CD14-positive monocyte (primary cell): Measurements from ENCODE around the gene CCDC112. TPM values are rescaled to one million over a fixed set of nuclear protein-coding genes. Genes with fewer than 3 reads are reported as not detected.
"Not testable (repeated sequence)": the region's sequence is repeated elsewhere in the genome, so short reads cannot be mapped to it uniquely, and the experiment has no call there.

Experiments
- DNase-seq, 3 donors: peaks; one replicate each; pipeline ENCODE4 v3.0.0-alpha.2; 2011 to 2022
- H2AFZ ChIP-seq: 2 replicates; pipeline ENCODE4 v1.6.0; 2012; ENCODE audit warnings: mild to moderate bottlenecking, low read depth, low read length, inconsistent platforms; ENCODE audit not compliant: insufficient read depth, poor library complexity, severe bottlenecking
- H3K27ac ChIP-seq, 2 donors: 1 replicate in 1 of 2; 2 replicates in 1 of 2; pipeline ENCODE4 v1.5.1; 2012 to 2013; ENCODE audit warnings: low read length in 2 of 2, control low read depth in 1 of 2, inconsistent platforms in 1 of 2, low read depth in 1 of 2, mild to moderate bottlenecking in 1 of 2
- H3K27me3 ChIP-seq, 2 donors: one replicate each; pipeline versions ENCODE4 v1.6.0 to v1.6.1; 2011 to 2013; ENCODE audit warnings: low read length in 2 of 2; ENCODE audit not compliant: control insufficient read depth in 2 of 2, insufficient read depth in 2 of 2
- H3K36me3 ChIP-seq, 2 donors: replicated peaks in 1 of 2; 1 replicate in 1 of 2; 2 replicates in 1 of 2; pipeline versions ENCODE4 v1.5.1 to v1.6.1; 2012 to 2013; ENCODE audit warnings: low read length in 2 of 2, control low read depth in 1 of 2, inconsistent platforms in 1 of 2, mild to moderate bottlenecking in 1 of 2; ENCODE audit not compliant: insufficient read depth in 2 of 2, control insufficient read depth in 1 of 2
- H3K4me1 ChIP-seq, 2 donors: 1 replicate in 1 of 2; 2 replicates in 1 of 2; pipeline versions ENCODE4 v1.5.1 to v1.6.1; 2012 to 2013; ENCODE audit warnings: low read length in 2 of 2, control low read depth in 1 of 2, inconsistent platforms in 1 of 2, mild to moderate bottlenecking in 1 of 2, moderate library complexity in 1 of 2; ENCODE audit not compliant: insufficient read depth in 2 of 2, control insufficient read depth in 1 of 2
- H3K4me2 ChIP-seq: replicated peaks from 2 replicates; pipeline ENCODE3; 2012; ENCODE audit warnings: low read length, moderate library complexity, mild to moderate bottlenecking; ENCODE audit not compliant: poor library complexity, severe bottlenecking; ENCODE audit errors: extremely low read depth
- H3K4me3 ChIP-seq, 3 experiments: fragments of 200-600 bp in 1 of 3; sonication (generic) in 1 of 3; replicated peaks in 1 of 3; 1 replicate in 2 of 3; 2 replicates in 1 of 3; pipeline ENCODE4 v1.5.1; 2011 to 2013; ENCODE audit warnings: low read length in 3 of 3, mild to moderate bottlenecking in 3 of 3, control low read depth in 2 of 3, low read depth in 2 of 3, inconsistent platforms in 1 of 3, moderate library complexity in 1 of 3
- H3K79me2 ChIP-seq: 2 replicates; pipeline ENCODE4 v1.6.0; 2012; ENCODE audit warnings: mild to moderate bottlenecking, control low read depth, inconsistent platforms, low read length, moderate library complexity; ENCODE audit not compliant: insufficient read depth
- H3K9ac ChIP-seq: 2 replicates; pipeline ENCODE4 v1.6.0; 2017; ENCODE audit warnings: low read length, mild to moderate bottlenecking; ENCODE audit not compliant: insufficient read depth, poor library complexity, severe bottlenecking
- H3K9me3 ChIP-seq, 2 donors: replicated peaks in 1 of 2; 1 replicate in 1 of 2; 2 replicates in 1 of 2; pipeline versions ENCODE4 v1.5.1 to v1.6.1; 2012 to 2013; ENCODE audit warnings: low read length in 2 of 2, control low read depth in 1 of 2; ENCODE audit not compliant: control insufficient read depth in 1 of 2, insufficient read depth in 1 of 2
- H4K20me1 ChIP-seq: 2 replicates; pipeline ENCODE4 v1.6.0; 2012; ENCODE audit warnings: mild to moderate bottlenecking, low read length, control low read depth, moderate library complexity; ENCODE audit not compliant: insufficient read depth
- H3K27ac Mint-ChIP-seq, 7 donors: one replicate each; pipeline ENCODE4 v1.8.0; 2020; ENCODE audit warnings: mild to moderate bottlenecking in 7 of 7, mixed read lengths in 7 of 7, moderate library complexity in 6 of 7, inconsistent platforms in 2 of 7
- H3K27me3 Mint-ChIP-seq, 3 donors: one replicate each; pipeline ENCODE4 v1.8.0; 2021 to 2022; ENCODE audit warnings: low read depth in 3 of 3, mild to moderate bottlenecking in 3 of 3, mixed read lengths in 3 of 3, moderate library complexity in 3 of 3, inconsistent platforms in 1 of 3
- H3K36me3 Mint-ChIP-seq, 2 donors: one replicate each; pipeline ENCODE4 v1.8.0; 2020; ENCODE audit warnings: mixed read lengths in 2 of 2, inconsistent platforms in 1 of 2, mild to moderate bottlenecking in 1 of 2
- H3K4me1 Mint-ChIP-seq: one replicate; pipeline ENCODE4 v1.8.0; 2020; ENCODE audit warnings: mild to moderate bottlenecking, mixed read lengths
- H3K4me3 Mint-ChIP-seq, 2 donors: one replicate each; pipeline ENCODE4 v1.8.0; 2020; ENCODE audit warnings: mild to moderate bottlenecking in 2 of 2, mixed read lengths in 2 of 2, moderate library complexity in 1 of 2
- H3K9me3 Mint-ChIP-seq, 7 donors: one replicate each; pipeline ENCODE4 v1.8.0; 2020 to 2022; ENCODE audit warnings: mixed read lengths in 7 of 7, mild to moderate bottlenecking in 6 of 7, moderate library complexity in 6 of 7, inconsistent platforms in 2 of 7
- WGBS: methylation state at CpG from one replicate; pipeline ENCODE4 v1.1.5; 2013; ENCODE audit warnings: missing lambda C conversion rate; ENCODE audit not compliant: insufficient coverage; 5-methylcytosine and 5-hydroxymethylcytosine counted together
- intact Hi-C, 2 donors: fragments of 100-400 bp; cut with micrococcal nuclease; formaldehyde crosslinking; loops; one replicate each; pipeline versions ENCODE4 v1.15.0 to v1.15.1; 2023
- polyA plus RNA-seq, 3 donors: library from polyadenylated mRNA; depleted of rRNA in 1 of 3; unstranded in 2 of 3; stranded (reverse) in 1 of 3; fragments of 300-500 nt in 2 of 3; fragments of >200 nt in 1 of 3; fragmentation: Illumina TruSeq in 2 of 3; gene quantifications; 1 replicate in 2 of 3; 2 replicates in 1 of 3; pipeline ENCODE4 v1.2.3, GENCODE V29; 2012 to 2021
- TF ChIP-seq, protein P1 (sequence below): fragments of 200-600 bp; IDR thresholded peaks from one replicate; pipeline ENCODE4 v1.8.0; 2022; ENCODE audit warnings: antibody characterized with exemption, mild to moderate bottlenecking

CCDC112 gene
- polyA plus RNA-seq, 3 donors, result 4.3 to 6.2 (median 5.9) TPM

DNA sequence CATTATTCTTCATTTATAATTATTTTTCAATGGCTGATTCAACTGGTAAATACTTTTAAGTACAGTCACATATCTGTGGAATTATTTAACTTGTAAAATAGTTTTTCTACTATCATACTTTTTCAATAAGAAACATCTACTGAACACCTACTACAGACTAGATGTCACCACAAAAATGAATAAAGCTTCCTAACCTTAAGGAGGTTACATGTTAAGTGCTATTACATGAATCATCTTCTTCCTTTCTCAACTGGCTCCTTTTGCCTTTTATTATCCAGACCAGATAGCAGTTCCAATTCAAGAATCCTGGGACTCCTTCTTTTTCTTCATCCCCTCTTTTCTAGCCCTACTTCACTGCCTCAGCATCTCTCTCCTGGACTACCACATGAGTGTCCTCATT, 38.5 kb downstream of the CCDC112 start:
- peaks cover 96% of the 10 kb centered on the region for H3K79me2 ChIP-seq
- H3K9me3 Mint-ChIP-seq, result peaks cover 0 to 3% (median 0%) of the 10 kb centered on the region in 7 donors
- no peak overlapping the region for H3K27ac Mint-ChIP-seq
- peaks cover 0 to 20% of the 10 kb centered on the region in 2 donors for H3K36me3 ChIP-seq
- H3K4me1 ChIP-seq, result peaks cover 23 to 39% of the 10 kb centered on the region in 2 donors
- H3K36me3 Mint-ChIP-seq, result peaks cover 19 to 30% of the 10 kb centered on the region in 2 donors
- no peaks in the 10 kb centered on the region for H3K9me3 ChIP-seq
- no peak overlapping the region for H3K4me3 ChIP-seq
- no peaks in the 10 kb centered on the region for H3K27me3 ChIP-seq
- H4K20me1 ChIP-seq, result peaks cover 91% of the 10 kb centered on the region
- no peak overlapping the region for H3K4me2 ChIP-seq
- TF ChIP-seq, protein P1, sequence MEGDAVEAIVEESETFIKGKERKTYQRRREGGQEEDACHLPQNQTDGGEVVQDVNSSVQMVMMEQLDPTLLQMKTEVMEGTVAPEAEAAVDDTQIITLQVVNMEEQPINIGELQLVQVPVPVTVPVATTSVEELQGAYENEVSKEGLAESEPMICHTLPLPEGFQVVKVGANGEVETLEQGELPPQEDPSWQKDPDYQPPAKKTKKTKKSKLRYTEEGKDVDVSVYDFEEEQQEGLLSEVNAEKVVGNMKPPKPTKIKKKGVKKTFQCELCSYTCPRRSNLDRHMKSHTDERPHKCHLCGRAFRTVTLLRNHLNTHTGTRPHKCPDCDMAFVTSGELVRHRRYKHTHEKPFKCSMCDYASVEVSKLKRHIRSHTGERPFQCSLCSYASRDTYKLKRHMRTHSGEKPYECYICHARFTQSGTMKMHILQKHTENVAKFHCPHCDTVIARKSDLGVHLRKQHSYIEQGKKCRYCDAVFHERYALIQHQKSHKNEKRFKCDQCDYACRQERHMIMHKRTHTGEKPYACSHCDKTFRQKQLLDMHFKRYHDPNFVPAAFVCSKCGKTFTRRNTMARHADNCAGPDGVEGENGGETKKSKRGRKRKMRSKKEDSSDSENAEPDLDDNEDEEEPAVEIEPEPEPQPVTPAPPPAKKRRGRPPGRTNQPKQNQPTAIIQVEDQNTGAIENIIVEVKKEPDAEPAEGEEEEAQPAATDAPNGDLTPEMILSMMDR, result no peak
- peaks cover 57% of the 10 kb centered on the region for H3K4me1 Mint-ChIP-seq
- DNase-seq, result no peak
- no peak overlapping the region for H2AFZ ChIP-seq
- no peak overlapping the region for H3K27ac ChIP-seq
- no peaks in the 10 kb centered on the region for H3K27me3 Mint-ChIP-seq
- no peak overlapping the region for H3K9ac ChIP-seq
- no peak overlapping the region for H3K4me3 Mint-ChIP-seq
- intact Hi-C loops, result no loop called here

DNA sequence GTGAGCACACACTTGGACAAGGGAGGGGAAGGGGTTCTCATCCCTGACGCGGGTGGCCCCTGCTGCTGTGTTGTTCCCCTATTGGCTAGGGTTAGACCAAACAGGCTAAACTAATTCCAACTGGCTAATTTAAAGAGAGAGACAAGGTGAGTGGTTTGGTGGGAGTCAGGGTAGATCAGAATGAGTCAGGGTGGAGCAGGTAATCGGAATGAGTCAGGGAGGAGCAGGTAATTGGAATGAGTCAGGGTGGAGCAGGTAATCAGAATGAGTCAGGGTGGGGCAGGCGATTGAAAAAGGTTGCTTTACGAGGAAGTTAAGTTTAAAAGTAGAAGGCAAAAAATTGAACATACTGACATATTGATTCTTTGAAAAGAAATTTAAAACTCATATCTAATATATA, 47.1 kb downstream of the CCDC112 start:
- H3K4me3 Mint-ChIP-seq, H3K4me3 ChIP-seq, H3K27ac Mint-ChIP-seq, H3K9ac ChIP-seq, H3K9me3 Mint-ChIP-seq, DNase-seq, H3K27me3 Mint-ChIP-seq, H2AFZ ChIP-seq, H3K4me2 ChIP-seq, H3K4me1 ChIP-seq, H3K27ac ChIP-seq, H3K27me3 ChIP-seq, H3K9me3 ChIP-seq: not testable (repeated sequence)
- WGBS, result 100% methylated on average over 1 of the region's 5 CpGs
- H3K79me2 ChIP-seq, result peaks cover 92% of the 10 kb centered on the region
- peaks cover 14% of the 10 kb centered on the region for H3K4me1 Mint-ChIP-seq
- H3K36me3 ChIP-seq, result peaks cover 3 to 26% of the 10 kb centered on the region in 2 donors
- peaks cover 98% of the 10 kb centered on the region for H4K20me1 ChIP-seq
- intact Hi-C loops, result loop anchor here (5.0 kb wide), 3 partner anchors 147 to 1637 kb away; no protein-coding TSS in a partner anchor
- peaks cover 20 to 24% of the 10 kb centered on the region in 2 donors for H3K36me3 Mint-ChIP-seq
